COLO829 (cell line): Measurements from ENCODE around the gene STRN.
"Not testable (repeated sequence)": the region's sequence is repeated elsewhere in the genome, so short reads cannot be mapped to it uniquely, and the experiment has no call there.

Source experiments
- DNase-seq: peaks from one replicate; pipeline ENCODE4 v3.0.0; 2012; ENCODE audit warnings: low spot score

STRN gene

DNA sequence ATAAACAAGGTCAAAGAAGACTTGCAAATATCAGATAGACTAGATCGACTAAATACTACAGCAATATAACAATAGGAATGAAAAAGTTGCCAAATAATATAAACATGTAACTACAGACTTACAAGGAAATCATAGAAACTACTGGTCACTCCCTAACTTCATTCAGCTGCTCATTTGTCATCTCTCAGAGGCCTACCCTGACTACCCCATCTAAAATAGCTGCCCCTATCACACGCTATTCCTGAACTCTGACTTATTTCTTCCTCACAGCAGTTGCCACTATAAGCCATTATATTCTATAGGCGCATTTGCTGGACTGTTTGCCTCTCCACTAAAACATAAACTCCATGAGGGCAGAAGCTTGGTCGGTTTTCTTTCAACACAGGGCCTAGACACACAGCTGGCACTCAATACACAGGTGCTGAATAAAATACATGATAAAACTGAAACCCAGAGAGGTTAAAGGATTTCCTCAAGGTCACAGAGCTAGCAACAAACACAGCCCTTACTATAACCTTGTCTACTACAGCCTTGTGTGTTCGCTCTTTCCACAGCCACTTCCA is 1.8 kb downstream of the STRN start:
- no peak for DNase-seq

DNA sequence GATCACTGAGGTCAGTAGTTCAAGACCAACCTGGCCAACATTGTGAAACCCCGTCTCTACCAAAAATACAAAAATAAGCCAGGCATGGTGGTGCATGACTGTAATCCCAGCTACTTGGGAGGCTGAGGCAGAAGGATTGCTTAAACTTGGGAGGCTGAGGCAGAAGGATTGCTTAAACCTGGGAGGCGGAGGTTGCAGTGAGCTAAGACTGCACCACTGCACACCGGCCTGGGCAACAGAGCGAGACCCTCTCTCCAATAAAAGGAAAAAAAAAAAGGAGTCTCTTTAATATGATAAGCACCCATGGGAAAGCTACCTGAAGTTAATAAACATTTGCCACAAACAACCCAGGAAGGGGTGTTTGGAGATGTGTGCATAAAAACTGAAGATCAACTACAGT is 2.6 kb downstream of the STRN start:
- DNase-seq, result no peak

DNA sequence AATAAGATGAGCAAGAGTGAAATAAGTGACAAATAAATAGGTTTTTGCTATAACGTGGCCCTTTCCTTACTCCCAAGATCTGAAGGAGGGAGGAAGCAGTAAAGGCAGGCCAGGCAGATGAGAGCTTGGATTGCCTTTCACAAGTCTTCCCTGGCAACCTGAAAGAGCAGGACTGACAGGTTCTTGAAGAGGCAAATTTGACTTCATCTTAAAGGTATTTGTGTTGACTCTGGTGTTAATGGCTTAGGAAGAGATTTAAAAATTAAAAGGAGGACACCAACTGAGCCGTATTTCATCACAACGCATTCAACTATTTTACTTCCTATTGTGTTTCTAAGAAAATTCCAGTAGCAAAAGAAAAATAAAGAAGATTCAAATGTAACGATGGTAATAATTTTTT is 3.2 kb downstream of the STRN start:
- DNase-seq, result no peak

DNA sequence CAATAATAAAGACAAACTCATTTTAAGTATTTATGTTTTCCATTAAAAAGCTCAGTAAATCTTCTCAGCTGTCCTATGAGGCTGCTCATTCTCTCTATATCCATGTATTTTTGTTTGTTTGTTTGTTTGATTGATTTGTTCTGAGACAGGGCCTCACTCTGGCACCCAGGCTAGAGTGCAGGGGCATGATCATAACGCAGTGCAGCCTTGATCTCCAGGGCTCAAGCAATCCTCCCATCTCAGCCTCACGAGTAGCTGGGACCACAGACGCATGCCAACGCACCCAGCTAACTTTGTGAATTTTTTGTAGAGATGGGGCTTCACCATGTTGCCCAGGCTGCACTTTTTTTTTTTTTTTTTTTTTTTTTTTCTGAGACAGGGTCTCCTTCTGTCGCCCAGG is 5.6 kb downstream of the STRN start:
- no peak for DNase-seq

DNA sequence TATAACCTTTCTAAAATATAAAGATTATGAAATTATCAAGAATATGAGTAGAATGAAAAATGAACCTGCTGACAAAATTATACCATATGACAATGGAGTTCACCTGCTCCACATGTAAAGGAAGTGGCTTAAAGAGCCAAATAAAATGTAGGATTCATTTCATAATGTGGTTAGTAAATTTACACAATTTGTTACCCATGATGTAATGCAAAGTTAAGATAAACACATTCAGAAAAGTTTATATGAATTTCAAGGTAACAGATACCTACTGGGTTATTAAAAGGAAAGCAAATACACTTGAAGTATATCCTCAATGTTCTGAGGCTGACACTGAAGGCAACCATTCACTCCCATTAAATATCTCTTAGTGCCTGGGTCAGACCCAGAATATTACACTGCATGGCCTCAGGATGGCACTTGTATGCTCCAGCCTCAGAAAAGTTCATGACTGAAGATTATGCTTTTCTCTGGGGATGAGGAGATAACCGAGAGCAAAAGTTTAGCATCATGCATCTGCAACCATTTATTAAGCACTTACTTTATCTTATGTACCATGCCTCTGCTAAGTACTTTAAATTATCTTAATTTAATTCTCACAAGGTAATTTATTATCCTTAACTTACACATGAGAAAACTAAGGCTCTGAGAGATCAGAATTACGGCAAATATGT is 6.2 kb downstream of the STRN start:
- no peak for DNase-seq

DNA sequence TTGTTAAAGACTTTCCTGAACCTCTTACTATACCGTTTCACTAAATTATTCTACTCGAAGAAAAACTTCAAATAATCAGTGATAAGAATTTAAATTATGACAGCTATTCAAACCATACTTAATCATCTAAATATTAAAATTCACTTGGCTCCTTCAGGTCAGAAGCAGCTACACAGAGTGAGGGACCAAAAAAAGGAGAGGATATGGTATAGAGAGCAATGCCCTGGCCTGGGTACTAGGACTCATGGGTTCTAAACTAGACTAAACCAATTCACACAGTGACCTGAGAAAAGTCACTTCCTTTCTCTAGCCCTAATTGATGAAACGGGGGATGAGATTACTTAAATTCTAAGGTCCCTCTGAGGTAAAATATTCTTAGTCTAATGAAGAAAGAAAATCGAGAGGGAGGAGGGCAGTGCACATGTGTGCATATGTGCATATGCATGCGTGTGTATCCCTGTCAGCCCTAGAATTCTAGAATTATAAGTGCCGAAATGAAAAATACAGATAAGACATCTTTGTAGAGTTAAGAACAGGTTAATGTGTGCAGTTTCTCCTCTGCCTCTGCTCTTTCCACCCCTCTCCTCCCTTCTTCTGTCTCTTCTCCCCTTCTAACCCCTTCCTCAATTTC is 11.2 kb downstream of the STRN start:
- no peak for DNase-seq

DNA sequence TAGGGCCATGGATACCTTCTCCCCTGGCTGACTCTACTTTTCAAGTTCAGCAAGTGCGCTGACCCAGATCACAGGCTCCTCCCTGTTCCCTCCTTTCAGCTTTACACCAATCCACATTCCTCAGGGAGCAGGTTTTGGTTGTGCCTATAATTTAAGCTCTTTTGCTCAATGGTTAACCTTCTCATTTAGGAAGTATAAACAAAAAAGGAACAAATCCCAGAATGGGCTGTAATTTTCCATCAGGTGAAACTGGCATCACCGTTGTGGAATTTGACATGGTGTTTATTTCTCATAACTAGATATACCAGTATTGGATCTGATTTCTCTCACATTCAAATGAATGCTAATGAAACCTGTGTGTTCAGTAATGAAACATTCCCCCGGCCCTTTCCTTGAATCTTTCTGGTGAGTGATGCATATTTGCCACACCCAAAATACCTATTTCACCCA is 13.6 kb downstream of the STRN start:
- DNase-seq, result no peak

DNA sequence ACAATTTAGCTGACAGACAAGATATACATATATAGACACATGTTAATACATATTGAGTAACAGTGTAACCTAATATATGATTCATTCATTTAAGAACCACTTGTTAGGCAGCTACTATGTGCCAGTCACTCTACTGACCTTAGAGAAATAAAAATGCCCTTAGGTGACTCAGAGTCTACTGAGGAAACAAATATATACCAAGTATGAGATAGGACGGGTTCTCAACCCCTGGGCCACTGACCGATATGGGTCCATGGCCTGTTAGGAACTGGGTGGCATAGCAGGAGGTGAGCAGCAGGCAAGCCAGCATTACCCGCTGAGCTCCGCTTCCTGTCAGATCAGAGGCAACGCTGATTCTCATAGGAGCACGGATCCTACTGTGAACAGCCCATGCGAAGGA is 14.8 kb downstream of the STRN start:
- no peak for DNase-seq

DNA sequence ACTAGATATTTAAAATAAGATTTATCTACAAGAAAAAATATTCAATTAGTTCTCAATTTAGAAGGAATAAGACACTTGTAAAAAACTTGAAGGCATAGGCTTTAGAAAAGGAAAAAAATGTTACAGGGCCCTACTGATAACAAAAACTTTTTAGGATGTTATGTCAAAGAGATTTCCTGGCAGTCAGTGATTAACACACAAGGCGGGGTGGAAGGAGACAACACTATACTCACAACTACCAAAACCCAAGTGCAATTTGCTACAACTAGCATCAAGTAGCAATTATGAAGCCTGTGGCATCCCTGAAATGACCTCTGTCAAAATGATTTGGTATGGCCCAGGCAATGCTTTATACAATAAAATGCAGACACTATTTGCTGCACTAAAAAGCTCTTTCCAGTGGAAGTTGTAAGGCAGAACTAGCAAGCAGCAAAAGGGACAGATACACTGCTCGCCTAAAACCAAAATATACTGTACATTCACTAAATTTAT is 15.3 kb downstream of the STRN start:
- no peak for DNase-seq

DNA sequence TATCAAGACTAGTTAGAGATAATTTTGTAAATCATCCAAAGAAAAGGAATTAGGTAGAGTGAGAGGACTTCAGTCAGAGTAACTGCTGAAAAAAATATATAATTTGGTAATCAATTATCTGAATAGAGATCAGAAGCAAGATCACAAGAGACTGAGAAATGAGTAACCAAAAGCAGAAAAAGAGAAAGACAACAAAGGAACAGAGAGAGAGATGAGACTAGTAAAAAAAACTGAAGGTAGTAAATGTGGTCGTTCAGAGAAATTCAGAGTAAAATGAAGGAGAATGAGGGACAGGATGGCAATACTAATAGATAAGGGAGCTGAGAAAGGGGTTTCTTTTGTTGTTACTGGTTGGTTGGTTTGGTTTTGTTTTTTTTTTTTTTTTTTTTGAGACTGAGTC is 16.5 kb downstream of the STRN start:
- no peak for DNase-seq

DNA sequence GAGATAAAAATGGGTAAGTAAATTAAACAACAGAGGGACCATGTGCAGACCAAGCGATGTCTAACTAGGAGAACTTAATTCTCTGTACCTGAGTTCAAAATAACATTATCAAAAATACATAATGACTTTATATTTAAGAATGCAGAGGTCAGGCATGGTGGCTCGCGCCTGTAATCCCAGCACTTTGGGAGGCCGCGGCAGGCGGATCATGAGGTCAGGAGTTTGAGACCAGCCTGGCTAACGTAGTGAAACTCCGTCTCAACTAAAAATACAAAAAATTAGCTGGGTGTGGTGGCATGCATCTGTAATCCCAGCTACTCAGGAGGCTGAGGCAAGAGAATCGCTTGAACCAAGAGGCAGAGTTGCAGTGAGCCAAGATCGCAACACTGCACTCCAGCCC is 21.1 kb downstream of the STRN start:
- DNase-seq, result not testable (repeated sequence)

DNA sequence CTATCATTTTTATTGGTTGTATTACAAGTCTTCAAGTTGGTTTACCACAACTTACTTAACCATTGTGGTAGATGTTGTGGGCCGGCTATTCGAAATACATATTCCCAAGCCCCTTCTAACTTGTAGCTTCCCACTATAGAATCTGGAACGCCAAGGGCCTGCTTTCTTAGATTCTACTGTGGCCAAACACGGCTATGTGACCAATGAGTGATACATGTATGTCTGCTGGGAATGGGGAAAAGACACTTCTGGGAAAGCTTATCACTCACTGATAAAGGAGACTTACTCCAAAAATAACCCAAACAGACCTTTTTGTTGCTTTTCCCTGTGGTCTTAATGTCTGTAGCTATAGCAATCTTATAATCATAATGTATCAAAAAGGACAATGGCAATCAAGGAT is 24.5 kb downstream of the STRN start:
- no peak for DNase-seq

DNA sequence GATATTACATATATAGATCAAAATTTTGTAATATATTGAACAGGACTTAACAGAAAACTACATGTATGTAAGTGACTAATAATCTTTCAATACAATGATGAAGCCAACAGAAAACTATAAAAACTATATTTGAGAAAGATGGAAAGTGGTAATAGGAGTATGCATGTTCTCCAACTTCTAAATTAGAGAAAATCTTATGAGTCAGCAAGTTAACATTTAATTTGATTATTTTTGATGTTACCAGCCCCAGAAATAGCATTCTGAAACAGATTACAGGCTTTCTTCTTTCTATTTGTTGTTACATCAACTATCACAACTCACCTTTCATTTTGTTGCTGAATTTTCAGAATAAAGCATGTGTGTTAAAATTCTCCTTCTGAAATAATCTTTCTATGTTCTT is 29.8 kb downstream of the STRN start:
- not testable (repeated sequence) for DNase-seq

DNA sequence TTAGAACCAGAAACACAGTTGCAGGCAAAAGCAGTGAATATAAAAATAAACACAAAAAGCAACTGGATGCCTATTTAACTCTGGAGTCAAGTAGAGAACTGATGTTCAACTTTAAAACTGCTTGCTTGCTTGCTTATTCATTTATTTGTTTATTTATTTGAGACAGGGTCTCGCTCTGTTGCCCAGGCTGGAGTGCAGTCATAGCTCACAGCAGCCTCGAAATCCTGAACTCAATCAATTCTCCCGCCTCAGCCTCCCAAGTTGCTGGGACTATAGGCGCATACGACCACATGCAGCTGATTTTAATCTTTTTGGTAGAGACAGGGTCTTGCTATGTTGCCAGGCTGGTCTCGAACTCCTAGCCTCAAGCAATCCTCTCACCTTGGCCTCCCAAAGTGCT is 34.6 kb downstream of the STRN start:
- not testable (repeated sequence) for DNase-seq

DNA sequence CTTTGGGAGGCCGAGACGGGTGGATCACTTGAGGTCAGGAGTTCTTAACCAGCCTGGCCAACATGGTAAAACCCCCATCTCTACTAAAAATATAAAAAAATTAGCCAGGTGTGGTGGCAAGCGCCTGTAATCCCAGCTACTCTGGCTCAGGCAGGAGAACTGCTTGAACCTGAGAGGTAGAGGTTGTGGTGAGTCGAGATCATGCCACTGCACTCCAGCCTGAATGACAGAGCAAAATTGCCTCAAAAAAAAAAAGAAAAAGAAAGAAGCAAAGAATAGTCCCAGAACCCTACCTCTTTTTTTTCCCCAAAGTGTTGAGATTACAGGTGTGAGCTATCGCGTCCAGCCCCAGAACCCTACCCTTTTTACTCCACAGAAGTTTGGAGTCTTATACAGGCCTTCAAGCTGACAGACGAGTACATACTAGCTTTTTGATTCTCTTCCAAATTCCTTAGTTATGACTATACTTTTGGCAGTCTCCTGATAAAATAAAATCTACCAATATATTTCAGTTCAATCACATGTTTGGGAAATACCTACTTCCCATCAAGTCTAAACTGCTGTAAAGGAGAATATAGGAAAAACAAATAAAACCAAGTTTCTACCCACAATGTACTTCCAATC is 35.4 kb downstream of the STRN start:
- DNase-seq, result not testable (repeated sequence)

DNA sequence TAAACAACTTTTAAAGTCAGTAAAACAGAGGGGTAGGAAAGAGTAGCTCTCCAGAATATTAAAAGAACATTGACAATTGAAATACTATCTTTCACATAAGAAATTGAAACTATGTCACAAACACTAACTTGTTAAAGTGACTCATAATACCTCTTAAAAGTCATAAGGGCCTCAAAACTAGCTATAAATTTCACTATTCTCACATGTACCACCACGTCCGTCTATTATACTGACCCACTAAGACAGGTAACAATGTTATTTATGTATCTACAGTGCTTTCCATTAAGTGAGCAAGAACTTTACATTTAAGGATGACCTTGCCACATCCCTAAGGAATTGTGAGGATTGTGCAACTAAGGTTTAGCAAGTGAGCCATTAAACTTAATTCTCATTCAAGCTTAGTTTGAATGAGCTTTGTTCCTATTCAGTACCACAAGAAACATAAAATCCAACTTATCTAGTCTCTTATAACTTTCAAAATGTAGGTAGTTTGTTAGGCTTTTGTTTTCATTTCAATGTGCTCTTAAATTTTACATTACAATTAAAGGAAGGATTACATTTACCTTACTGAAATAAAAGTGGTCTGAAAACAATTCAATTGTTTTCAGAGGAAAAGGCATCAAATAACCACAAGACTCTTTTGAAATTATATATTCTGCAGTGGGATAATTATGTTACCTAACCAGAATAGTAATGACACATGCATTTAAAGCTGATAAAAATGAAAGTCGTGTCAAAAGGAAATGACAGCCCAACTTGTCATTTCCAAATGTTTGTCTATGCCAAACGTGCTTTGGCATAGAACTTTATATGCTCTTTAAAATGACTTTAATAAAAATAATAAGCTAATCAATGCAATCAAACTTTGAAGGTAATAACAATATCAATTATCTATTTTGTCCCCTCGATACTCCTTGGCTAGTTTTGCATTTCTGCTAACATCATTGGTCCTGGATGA is 39.9 kb downstream of the STRN start:
- DNase-seq, result not testable (repeated sequence)

DNA sequence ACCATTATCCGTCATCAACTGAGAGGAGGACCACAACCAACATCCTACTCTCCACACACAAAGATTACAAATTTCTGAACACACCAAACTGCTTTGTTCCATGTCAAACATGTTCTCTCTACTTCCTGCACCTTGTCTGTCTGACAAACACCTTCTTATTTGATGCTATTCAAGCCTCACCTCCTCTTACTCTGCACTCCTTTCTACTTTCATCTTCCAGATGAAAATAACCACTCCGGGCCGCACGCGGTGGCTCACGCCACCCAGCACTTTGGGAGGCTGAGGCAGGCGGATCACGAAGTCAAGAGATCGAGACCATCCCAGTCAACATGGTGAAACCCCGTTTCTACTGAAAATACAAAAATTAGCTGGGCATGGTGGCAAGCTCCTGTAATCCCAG is 43.7 kb downstream of the STRN start:
- DNase-seq, result not testable (repeated sequence)

DNA sequence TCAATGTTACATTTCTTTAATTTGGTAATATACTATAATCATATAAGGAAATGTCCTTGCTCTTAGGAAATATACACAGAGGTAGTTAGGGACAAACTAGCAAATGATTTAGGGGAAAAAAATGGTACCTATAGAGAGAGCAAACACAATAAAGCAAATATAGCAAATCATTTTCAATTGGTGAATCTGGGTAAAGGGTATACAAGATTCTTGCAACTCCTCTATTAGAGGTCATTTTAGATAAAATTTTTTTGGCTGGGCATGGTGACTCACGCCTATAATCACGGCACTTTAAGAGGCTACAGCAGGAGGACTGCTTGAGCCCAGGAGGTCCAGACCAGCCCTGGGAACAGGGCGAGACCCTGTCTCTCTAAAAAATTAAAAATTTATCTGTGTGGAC is 44.4 kb downstream of the STRN start:
- no peak for DNase-seq

DNA sequence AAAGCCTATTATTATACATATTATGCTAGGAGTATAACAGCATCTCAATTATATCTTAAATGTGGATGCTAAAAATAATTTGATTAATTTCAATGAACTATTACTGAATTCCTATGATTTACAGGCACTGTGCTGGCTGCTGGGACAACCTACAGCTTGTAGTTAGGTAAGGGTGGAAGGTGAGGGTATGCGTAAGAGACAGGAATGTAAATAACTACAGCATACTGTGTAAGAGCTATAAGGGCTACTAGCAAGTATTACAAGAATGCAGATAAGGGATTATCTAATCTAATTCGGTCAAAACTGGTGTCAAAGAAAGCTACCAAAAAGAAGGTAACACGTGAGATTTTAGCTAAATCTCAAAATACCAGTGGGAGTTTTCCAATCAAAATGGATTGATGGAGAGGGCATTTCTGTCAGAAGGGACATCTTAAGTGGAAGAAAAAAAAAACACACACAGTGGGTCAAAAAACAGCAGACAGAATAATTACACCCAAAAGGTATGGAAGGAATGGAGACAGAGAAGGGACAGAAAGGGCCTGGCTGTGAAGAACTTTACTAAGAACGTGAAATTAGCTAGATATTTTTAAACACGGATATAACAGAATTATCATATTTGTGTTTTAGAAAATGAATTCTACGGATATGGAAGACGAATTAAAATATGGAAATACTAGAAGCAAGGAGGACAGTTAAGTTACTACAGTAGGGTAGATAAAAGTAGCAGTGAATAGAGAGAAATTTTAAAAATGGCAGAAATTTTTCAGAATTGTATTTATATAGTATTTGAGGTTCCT is 47.1 kb downstream of the STRN start:
- DNase-seq, result no peak

DNA sequence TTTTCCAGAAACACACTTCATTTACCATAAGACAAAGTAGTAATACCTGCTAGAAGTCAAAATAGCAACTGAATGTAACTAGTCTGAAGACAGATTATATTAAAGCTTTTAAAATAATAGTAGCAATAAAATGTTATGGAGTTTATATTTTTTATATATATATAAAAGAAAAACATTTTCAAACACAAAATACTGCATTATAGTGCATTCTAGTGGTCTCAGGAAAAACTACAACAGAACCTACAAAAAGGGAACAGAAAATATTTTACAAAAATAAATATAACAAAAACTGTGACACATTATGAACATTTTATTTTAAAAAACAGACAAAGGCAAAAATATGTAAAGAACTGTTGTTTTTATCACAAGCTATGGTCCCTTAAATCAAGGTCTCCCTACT is 48.0 kb downstream of the STRN start:
- DNase-seq, result no peak

DNA sequence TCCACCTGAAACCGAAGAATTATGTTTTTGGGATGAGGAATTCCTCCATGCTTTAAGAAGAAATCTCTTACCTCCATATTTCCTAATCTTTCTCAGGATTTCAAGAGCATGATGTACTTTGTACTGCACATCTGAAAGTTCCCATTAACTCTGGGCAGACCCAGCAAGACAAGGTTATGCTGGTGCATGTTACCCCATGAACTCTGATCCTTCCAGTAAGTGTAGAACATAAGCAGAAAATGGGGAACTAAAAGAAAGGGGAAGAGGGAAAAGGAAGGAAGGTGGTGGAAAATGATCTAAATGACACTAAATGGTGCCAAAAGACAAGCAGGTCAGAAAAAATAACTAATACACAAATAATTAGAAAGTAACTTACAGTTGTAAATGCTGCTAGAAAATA is 50.7 kb downstream of the STRN start:
- no peak for DNase-seq
